Caco-2 (cell line): Measurements from ENCODE around the gene SDF4. TPM values are rescaled to one million over a fixed set of nuclear protein-coding genes. Genes with fewer than 3 reads are reported as not detected.
A peak's percentile ranks its signal among the peaks of the same experiment; 100 is the strongest.

Experiments
- BruUV-seq: library from RNA; stranded (reverse); fragments of 400-500 nt; replicated peaks from 2 replicates; lab custom pipeline; 2021; lab: Mats Ljungman, UMichigan
- CTCF ChIA-PET: fragments of 300-600 bp; sonication (Branson Sonifier 250); formaldehyde crosslinking; loops from one replicate; lab custom pipeline; 2022; ENCODE audit warnings: antibody characterized with exemption; lab: Charles Lee
- POLR2A ChIA-PET: fragments of 300-600 bp; sonication (Branson Sonifier 250); formaldehyde crosslinking; loops from one replicate; lab custom pipeline; 2022; ENCODE audit warnings: antibody characterized with exemption; lab: Charles Lee
- DNase-seq, 2 experiments: peaks; one replicate each; pipeline versions ENCODE4 v3.0.0 to v3.0.0-alpha.2; 2020 to 2022
- H3K27me3 ChIP-seq: replicated peaks from 2 replicates; pipeline ENCODE4 v1.6.0; 2011; ENCODE audit warnings: low read length; ENCODE audit not compliant: control insufficient read depth, insufficient read depth
- H3K36me3 ChIP-seq: 2 replicates; pipeline ENCODE4 v1.5.1; 2011; ENCODE audit warnings: low read length; ENCODE audit not compliant: control insufficient read depth, insufficient read depth
- H3K4me1 ChIP-seq: fragments of 250-450 bp; sonication (Bioruptor Pico); 2 replicates; pipeline ENCODE4 v1.5.1; 2020; ENCODE audit warnings: mild to moderate bottlenecking
- H3K4me3 ChIP-seq: 2 replicates; pipeline ENCODE4 v1.5.1; 2011; ENCODE audit warnings: low read depth, mild to moderate bottlenecking, control low read depth, low read length
- H3K9me3 ChIP-seq: fragments of 250-450 bp; sonication (Bioruptor Pico); 2 replicates; pipeline ENCODE4 v1.5.1; 2020; ENCODE audit warnings: mild to moderate bottlenecking, moderate library complexity
- H3K27ac Mint-ChIP-seq: one replicate; pipeline ENCODE4 v1.8.0; 2022; ENCODE audit warnings: mixed read lengths; ENCODE audit not compliant: unreplicated experiment
- H3K27me3 Mint-ChIP-seq: one replicate; pipeline ENCODE4 v1.8.0; 2022; ENCODE audit warnings: mixed read lengths; ENCODE audit not compliant: insufficient read depth, unreplicated experiment
- H3K36me3 Mint-ChIP-seq: one replicate; pipeline ENCODE4 v1.8.0; 2022; ENCODE audit warnings: mild to moderate bottlenecking, mixed read lengths; ENCODE audit not compliant: insufficient read depth, unreplicated experiment
- H3K4me1 Mint-ChIP-seq: one replicate; pipeline ENCODE4 v1.8.0; 2022; ENCODE audit warnings: low read depth, mixed read lengths; ENCODE audit not compliant: unreplicated experiment
- H3K4me3 Mint-ChIP-seq: one replicate; pipeline ENCODE4 v1.8.0; 2022; ENCODE audit warnings: mild to moderate bottlenecking, moderate library complexity, mixed read lengths; ENCODE audit not compliant: unreplicated experiment
- H3K9me3 Mint-ChIP-seq: one replicate; pipeline ENCODE4 v1.8.0; 2022; ENCODE audit warnings: mixed read lengths; ENCODE audit not compliant: unreplicated experiment
- intact Hi-C: fragments of 100-400 bp; cut with micrococcal nuclease; formaldehyde crosslinking; loops from one replicate; pipeline ENCODE4 v1.10.0; 2022; ENCODE audit not compliant: unreplicated experiment
- total RNA-seq: library from RNA; stranded (reverse); gene quantifications from 2 replicates; pipeline ENCODE4 v1.2.3, GENCODE V29; 2022
- TF ChIP-seq, protein P1 (sequence below), 2 experiments: fragments of 200-600 bp in 1 of 2; IDR thresholded peaks; 1 replicate in 1 of 2; 2 replicates in 1 of 2; pipeline versions ENCODE4 v1.5.1 to v1.8.0; 2011 to 2022; ENCODE audit warnings: antibody characterized with exemption in 1 of 2, control low read depth in 1 of 2, inconsistent platforms in 1 of 2, low read depth in 1 of 2, low read length in 1 of 2, mild to moderate bottlenecking in 1 of 2, moderate library complexity in 1 of 2; ENCODE audit not compliant: insufficient read depth in 1 of 2, severe bottlenecking in 1 of 2, unreplicated experiment in 1 of 2

SDF4 gene
- total RNA-seq, 1 experiment from 2014 or later = 140 TPM

- Mint-ChIP-seq H3K9me3 (no peaks in the 10 kb centered on the region), H3K4me1 (peaks cover 7% of the 10 kb centered on the region), H3K27ac (no peak overlapping the region), H3K4me3 (no peak overlapping the region), H3K36me3 (peaks cover 8% of the 10 kb centered on the region), H3K27me3 (no peaks in the 10 kb centered on the region)
- ChIA-PET CTCF (no interaction called here), POLR2A (no interaction called here)
- Histone ChIP-seq H3K4me1 (peaks cover 6% of the 10 kb centered on the region), H3K36me3 (no peaks in the 10 kb centered on the region), H3K27me3 (no peaks in the 10 kb centered on the region), H3K4me3 (no peak overlapping the region), H3K9me3 (no peaks in the 10 kb centered on the region)
- peak in 1 of 2 experiments; percentile 17 for DNase-seq
- TF ChIP-seq, protein P1, sequence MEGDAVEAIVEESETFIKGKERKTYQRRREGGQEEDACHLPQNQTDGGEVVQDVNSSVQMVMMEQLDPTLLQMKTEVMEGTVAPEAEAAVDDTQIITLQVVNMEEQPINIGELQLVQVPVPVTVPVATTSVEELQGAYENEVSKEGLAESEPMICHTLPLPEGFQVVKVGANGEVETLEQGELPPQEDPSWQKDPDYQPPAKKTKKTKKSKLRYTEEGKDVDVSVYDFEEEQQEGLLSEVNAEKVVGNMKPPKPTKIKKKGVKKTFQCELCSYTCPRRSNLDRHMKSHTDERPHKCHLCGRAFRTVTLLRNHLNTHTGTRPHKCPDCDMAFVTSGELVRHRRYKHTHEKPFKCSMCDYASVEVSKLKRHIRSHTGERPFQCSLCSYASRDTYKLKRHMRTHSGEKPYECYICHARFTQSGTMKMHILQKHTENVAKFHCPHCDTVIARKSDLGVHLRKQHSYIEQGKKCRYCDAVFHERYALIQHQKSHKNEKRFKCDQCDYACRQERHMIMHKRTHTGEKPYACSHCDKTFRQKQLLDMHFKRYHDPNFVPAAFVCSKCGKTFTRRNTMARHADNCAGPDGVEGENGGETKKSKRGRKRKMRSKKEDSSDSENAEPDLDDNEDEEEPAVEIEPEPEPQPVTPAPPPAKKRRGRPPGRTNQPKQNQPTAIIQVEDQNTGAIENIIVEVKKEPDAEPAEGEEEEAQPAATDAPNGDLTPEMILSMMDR (IDR thresholded peaks at IDR 0.05; ENCODE audit: insufficient read depth in 1 of 2, low read depth in 1 of 2, low read length in 1 of 2, severe bottlenecking in 1 of 2, unreplicated experiment in 1 of 2) = no peak
- intact Hi-C loops = no loop called here
- BruUV-seq = no TSS peak
These were observed 56.4 kb downstream of the SDF4 start for GRCh38 chr1:1175221-1176062.

DNA sequence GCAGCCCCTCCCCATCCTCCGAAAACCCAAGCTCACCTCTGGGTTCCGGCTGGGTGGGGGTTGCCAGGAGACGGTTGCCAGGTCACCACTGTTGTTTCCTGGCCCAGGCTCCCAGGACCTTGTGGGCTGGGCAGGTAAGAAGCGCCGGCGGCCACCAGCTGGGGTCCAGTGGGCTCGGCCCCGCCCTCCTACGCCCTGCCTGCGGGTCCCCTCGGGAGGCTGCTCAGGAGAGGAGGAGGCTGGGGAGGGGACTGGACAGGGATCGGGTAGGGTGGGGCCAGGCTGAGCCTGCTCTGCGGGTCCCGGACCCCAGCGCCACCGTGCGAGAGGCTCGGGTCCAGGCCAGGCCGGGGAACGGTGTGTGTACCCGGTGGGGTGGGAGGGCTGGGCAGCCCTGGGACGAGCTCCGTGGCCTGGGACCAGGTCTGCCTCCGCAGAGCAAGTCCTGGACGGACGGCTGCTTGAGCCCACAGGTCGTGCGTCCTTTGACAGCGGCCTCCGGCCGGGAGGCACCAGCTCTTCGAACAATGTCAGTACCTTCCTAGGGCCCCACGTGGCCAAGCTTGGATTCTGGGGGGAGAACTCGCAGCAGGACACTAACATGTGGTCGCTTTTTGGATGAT is 57.9 kb downstream of the SDF4 start, which contains the start of gene TTLL10:
TTLL10 (plus strand) TSS at position 88 of the 623 bp plus-strand sequence. CDS start 5,336 bp downstream, outside the sequence.
- TF ChIP-seq, protein P1 (IDR thresholded peaks at IDR 0.05; ENCODE audit: insufficient read depth in 1 of 2, low read depth in 1 of 2, low read length in 1 of 2, severe bottlenecking in 1 of 2, unreplicated experiment in 1 of 2) = no peak
- H3K9me3 ChIP-seq = no peaks in the 10 kb centered on the region
- no peak within 1 kb of the TSS for H3K4me3 ChIP-seq
- DNase-seq = peak in 1 of 2 experiments; percentile 17
- H3K27me3 Mint-ChIP-seq = no peaks in the 10 kb centered on the region
- H3K4me3 Mint-ChIP-seq = no peak within 1 kb of the TSS
- POLR2A ChIA-PET = interaction anchor here (0.5 kb wide), 1 partner anchor 269 kb away, joined by 4 read pairs; no protein-coding TSS in a partner anchor
- BruUV-seq = no TSS peak
- H3K4me1 ChIP-seq = peaks cover 6% of the 10 kb centered on the region
- H3K27ac Mint-ChIP-seq = no peak within 1 kb of the TSS
- H3K9me3 Mint-ChIP-seq = no peaks in the 10 kb centered on the region
- intact Hi-C loops = no loop called here
- H3K27me3 ChIP-seq = no peaks in the 10 kb centered on the region
- H3K36me3 ChIP-seq = no peaks in the 10 kb centered on the region
- CTCF ChIA-PET = no interaction called here
- peaks cover 20% of the 10 kb centered on the region for H3K36me3 Mint-ChIP-seq
- peaks cover 7% of the 10 kb centered on the region for H3K4me1 Mint-ChIP-seq

DNA sequence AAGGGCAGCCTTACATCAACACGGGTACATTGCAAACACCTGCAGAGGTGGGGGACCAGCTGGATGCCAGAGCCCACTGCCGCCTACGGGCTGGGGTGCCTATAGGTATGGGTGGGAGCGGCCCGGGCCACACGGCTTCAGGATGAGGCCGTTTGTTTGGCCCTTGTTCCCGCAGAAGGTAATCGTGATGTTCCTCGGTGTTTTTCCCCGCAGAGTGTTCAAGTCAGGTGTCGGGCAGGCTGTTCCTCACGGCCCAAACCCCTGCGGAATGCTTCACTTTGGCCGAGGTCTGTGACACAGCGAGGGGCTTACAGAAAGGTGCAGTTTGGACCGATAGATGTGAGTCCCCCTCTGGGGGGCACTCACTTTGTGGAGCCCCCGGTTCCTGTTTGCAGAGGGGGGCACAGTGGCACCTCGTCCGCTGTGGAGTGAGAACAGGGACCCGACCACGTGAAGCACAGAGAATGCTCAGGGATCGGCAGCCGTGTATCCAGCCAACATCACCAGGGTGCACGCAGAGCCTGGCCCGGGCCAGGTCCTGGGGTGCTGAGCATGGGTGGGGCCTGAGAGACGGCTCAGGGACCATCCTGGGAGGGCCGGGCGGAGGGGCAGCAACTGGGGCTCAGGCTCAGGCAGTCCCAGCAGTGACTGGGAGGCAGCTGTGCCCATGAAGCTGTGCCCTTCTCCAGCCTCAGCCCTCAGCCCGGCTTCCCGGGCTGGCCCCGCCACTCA is 58.6 kb downstream of the SDF4 start:
- CTCF ChIA-PET = no interaction called here
- TF ChIP-seq, protein P1 (IDR thresholded peaks at IDR 0.05; ENCODE audit: insufficient read depth in 1 of 2, low read depth in 1 of 2, low read length in 1 of 2, severe bottlenecking in 1 of 2, unreplicated experiment in 1 of 2) = no peak
- H3K27ac Mint-ChIP-seq = no peak overlapping the region

More for the DNA sequence above, 58.6 kb downstream of the SDF4 start:
- no peaks in the 10 kb centered on the region; the same call in 1 of the 2 replicates for H3K36me3 ChIP-seq
- no peak overlapping the region for H3K4me3 ChIP-seq
- peaks cover 26% of the 10 kb centered on the region for H3K36me3 Mint-ChIP-seq
- H3K4me1 ChIP-seq = peaks cover 6% of the 10 kb centered on the region
- H3K4me1 Mint-ChIP-seq = peaks cover 7% of the 10 kb centered on the region
- H3K27me3 Mint-ChIP-seq = no peaks in the 10 kb centered on the region
- no peaks in the 10 kb centered on the region for H3K9me3 ChIP-seq
- POLR2A ChIA-PET = no interaction called here
- BruUV-seq = no TSS peak
- intact Hi-C loops = no loop called here
- no peaks in the 10 kb centered on the region for H3K27me3 ChIP-seq
- no peak overlapping the region for H3K4me3 Mint-ChIP-seq
- no peaks in the 10 kb centered on the region for H3K9me3 Mint-ChIP-seq
- DNase-seq = peak in 1 of 2 experiments; percentile 23
